K562 (cell line): Measurements from ENCODE around the gene SRRT. TPM values are rescaled to one million over a fixed set of nuclear protein-coding genes. Genes with fewer than 3 reads are reported as not detected.

Experiments used
- CC2D1A ChIP-seq: fragments of 450-650 bp; IDR thresholded peaks from 2 replicates; pipeline ENCODE4 v1.6.1; 2017; ENCODE audit warnings: mild to moderate bottlenecking
- CREM ChIP-seq: IDR thresholded peaks from 2 replicates; pipeline ENCODE4 v1.6.1; 2014; ENCODE audit warnings: antibody characterized with exemption, low read depth
- MBD2 ChIP-seq: sonication (generic); IDR thresholded peaks from 2 replicates; pipeline ENCODE4 v1.6.1; 2016; ENCODE audit warnings: low read depth, borderline replicate concordance
- MNT ChIP-seq, 2 experiments: fragments of 450-650 bp; conservative IDR thresholded peaks; 2 replicates each; pipeline ENCODE4 v1.6.1; 2017; ENCODE audit warnings: mild to moderate bottlenecking in 2 of 2, moderate library complexity in 2 of 2
- NFYB ChIP-seq: IDR thresholded peaks from 2 replicates; pipeline ENCODE4 v1.6.1; 2011; ENCODE audit warnings: mild to moderate bottlenecking, moderate library complexity; ENCODE audit not compliant: insufficient read length; ENCODE audit errors: extremely low read depth
- PBX2 ChIP-seq, 2 experiments: IDR thresholded peaks in 1 of 2; conservative IDR thresholded peaks in 1 of 2; 2 replicates each; pipeline ENCODE4 v1.6.1; 2016; ENCODE audit warnings: low read depth in 2 of 2, mild to moderate bottlenecking in 1 of 2, missing compliant biosample characterization in 1 of 2, missing genetic modification characterization in 1 of 2, moderate library complexity in 1 of 2
- SIRT6 ChIP-seq: IDR thresholded peaks from one replicate; pipeline ENCODE4 v1.6.1; 2012; ENCODE audit warnings: low read depth, mild to moderate bottlenecking, control low read depth, inconsistent platforms, low read length, moderate library complexity
- TBL1XR1 ChIP-seq, 2 experiments: IDR thresholded peaks; 2 replicates each; pipeline ENCODE4 v1.6.1; 2012; ENCODE audit warnings: improper control_type of control experiment in 2 of 2, low read length in 2 of 2, mild to moderate bottlenecking in 1 of 2
- THRB ChIP-seq: fragments of 450-650 bp; formaldehyde crosslinking; conservative IDR thresholded peaks from 2 replicates; pipeline ENCODE4 v1.4.0; 2022; ENCODE audit warnings: mild to moderate bottlenecking, missing genetic modification characterization
- WHSC1 ChIP-seq: IDR thresholded peaks from one replicate; pipeline ENCODE4 v1.6.1; 2012; ENCODE audit warnings: low read length, control low read depth, inconsistent platforms
- YY1 ChIP-seq, 3 experiments: IDR thresholded peaks; 2 replicates each; pipeline ENCODE4 v1.6.1; 2011; ENCODE audit warnings: low read length in 2 of 3, mild to moderate bottlenecking in 2 of 3, moderate library complexity in 2 of 3, borderline replicate concordance in 1 of 3, control low read depth in 1 of 3, low read depth in 1 of 3; ENCODE audit not compliant: insufficient read depth in 3 of 3, insufficient replicate concordance in 2 of 3, control insufficient read depth in 1 of 3, insufficient read length in 1 of 3; ENCODE audit errors: extremely low read depth in 1 of 3
- ZNF217 ChIP-seq: sonication (generic); formaldehyde crosslinking; IDR thresholded peaks from 2 replicates; pipeline ENCODE4 v1.8.0; 2022; ENCODE audit warnings: mild to moderate bottlenecking, missing genetic modification reagents
- ZNF311 ChIP-seq: fragments of 250-450 bp; sonication (Bioruptor Pico); IDR thresholded peaks from 2 replicates; pipeline ENCODE4 v1.4.0; 2020; ENCODE audit warnings: mild to moderate bottlenecking, moderate library complexity
- polyA plus RNA-seq, 8 experiments: library from polyadenylated mRNA; depleted of rRNA in 4 of 8; stranded (reverse) in 5 of 8; unstranded in 3 of 8; fragments of >200 nt; fragmentation: Nextera tagmentation in 2 of 8; fragmentation: Illumina TruSeq in 1 of 8; extraction: Ambion mirVana in 2 of 8; extraction: Trizol in 1 of 8; gene quantifications; 2 replicates each; pipeline versions ENCODE4 v1.2.1 to v1.2.3, GENCODE V29; 2011 to 2014; ENCODE audit warnings: inconsistent platforms in 1 of 8, missing spikeins in 1 of 8
- total RNA-seq, 7 experiments: library from RNA; depleted of rRNA in 6 of 7; stranded (reverse); fragments of >200 nt in 6 of 7; fragmentation: Illumina TruSeq in 2 of 7; extraction: Trizol in 2 of 7; gene quantifications; 2 replicates each; pipeline versions ENCODE4 v1.2.1 to v1.2.3, GENCODE V29; 2011 to 2021; ENCODE audit warnings: low replicate concordance in 1 of 7
- TF ChIP-seq, protein P1 (sequence below), 2 experiments: fragments of 450-650 bp in 1 of 2; sonication (generic) in 1 of 2; formaldehyde crosslinking in 1 of 2; IDR thresholded peaks in 1 of 2; conservative IDR thresholded peaks in 1 of 2; 2 replicates each; pipeline versions ENCODE4 v1.6.1 to v1.8.1; 2016 to 2023; ENCODE audit warnings: mild to moderate bottlenecking in 2 of 2, moderate library complexity in 2 of 2, inconsistent platforms in 1 of 2, missing genetic modification reagents in 1 of 2
- TF ChIP-seq, protein P2 (sequence below): fragments of 250-450 bp; sonication (Bioruptor Pico); IDR thresholded peaks from 2 replicates; pipeline ENCODE4 v1.4.0; 2020; ENCODE audit warnings: mild to moderate bottlenecking

SRRT gene
- total and polyA plus RNA-seq, 9 of the 15 experiments (the other 6 are each of a cell fraction or from before 2014, with no cell fraction given): 10.3 to 263 (median 84.4) TPM

- no peak for TF ChIP-seq THRB (CRISPR knock-in tag)
- peak; percentile 41; the same call in 1 of the 2 replicates for TF ChIP-seq CC2D1A
- no peak for TF ChIP-seq PBX2 (CRISPR knock-in tag; IDR thresholded peaks at IDR 0.05; ENCODE audit: low read depth)
- TF ChIP-seq PBX2 (tag; conservative IDR thresholded peaks at IDR 0.05; ENCODE audit: low read depth): no peak
- TF ChIP-seq, protein P1, sequence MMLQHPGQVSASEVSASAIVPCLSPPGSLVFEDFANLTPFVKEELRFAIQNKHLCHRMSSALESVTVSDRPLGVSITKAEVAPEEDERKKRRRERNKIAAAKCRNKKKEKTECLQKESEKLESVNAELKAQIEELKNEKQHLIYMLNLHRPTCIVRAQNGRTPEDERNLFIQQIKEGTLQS (IDR thresholded peaks at IDR 0.05): peak; percentile 92
- TF ChIP-seq, protein P1 (CRISPR knock-in tag; conservative IDR thresholded peaks at IDR 0.05): peak; percentile 31; the same call in 1 of the 2 replicates
- peak; percentile 6 for TF ChIP-seq NFYB
- TF ChIP-seq MBD2: no peak
- TF ChIP-seq SIRT6: no peak
- peak; percentile 50 for TF ChIP-seq CREM
- peak in 1 of 3 experiments; percentile 20 for TF ChIP-seq YY1 (IDR thresholded peaks at IDR 0.05; ENCODE audit: borderline replicate concordance in 1 of 3, control insufficient read depth in 1 of 3, extremely low read depth in 1 of 3, insufficient read depth in 3 of 3, insufficient read length in 1 of 3, insufficient replicate concordance in 2 of 3, low read depth in 1 of 3, low read length in 2 of 3)
- TF ChIP-seq, protein P2, sequence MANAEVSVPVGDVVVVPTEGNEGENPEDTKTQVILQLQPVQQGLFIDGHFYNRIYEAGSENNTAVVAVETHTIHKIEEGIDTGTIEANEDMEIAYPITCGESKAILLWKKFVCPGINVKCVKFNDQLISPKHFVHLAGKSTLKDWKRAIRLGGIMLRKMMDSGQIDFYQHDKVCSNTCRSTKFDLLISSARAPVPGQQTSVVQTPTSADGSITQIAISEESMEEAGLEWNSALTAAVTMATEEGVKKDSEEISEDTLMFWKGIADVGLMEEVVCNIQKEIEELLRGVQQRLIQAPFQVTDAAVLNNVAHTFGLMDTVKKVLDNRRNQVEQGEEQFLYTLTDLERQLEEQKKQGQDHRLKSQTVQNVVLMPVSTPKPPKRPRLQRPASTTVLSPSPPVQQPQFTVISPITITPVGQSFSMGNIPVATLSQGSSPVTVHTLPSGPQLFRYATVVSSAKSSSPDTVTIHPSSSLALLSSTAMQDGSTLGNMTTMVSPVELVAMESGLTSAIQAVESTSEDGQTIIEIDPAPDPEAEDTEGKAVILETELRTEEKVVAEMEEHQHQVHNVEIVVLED (CRISPR knock-in tag): no peak
- no peak for TF ChIP-seq WHSC1
- no peak for TF ChIP-seq ZNF311 (CRISPR knock-in tag)
- TF ChIP-seq ZNF217: no peak
- TF ChIP-seq MNT (conservative IDR thresholded peaks at IDR 0.05): peak; percentile 69 to 75
- TF ChIP-seq TBL1XR1 (IDR thresholded peaks at IDR 0.05; ENCODE audit: low read length in 2 of 2): no peak; a peak in 1 of 4 replicates
Measured at GRCh38 chr7:100895956-100896731, 21.2 kb downstream of the SRRT start (continued).
